ENCODE measurements around the gene APOA5. TPM values are rescaled to one million over a fixed set of nuclear protein-coding genes. Genes with fewer than 3 reads are reported as not detected.

APOA5 gene
- total RNA-seq, 4 donors from 2014 or later: 1.0 to 2.9 TPM; not detected in 2

DNA sequence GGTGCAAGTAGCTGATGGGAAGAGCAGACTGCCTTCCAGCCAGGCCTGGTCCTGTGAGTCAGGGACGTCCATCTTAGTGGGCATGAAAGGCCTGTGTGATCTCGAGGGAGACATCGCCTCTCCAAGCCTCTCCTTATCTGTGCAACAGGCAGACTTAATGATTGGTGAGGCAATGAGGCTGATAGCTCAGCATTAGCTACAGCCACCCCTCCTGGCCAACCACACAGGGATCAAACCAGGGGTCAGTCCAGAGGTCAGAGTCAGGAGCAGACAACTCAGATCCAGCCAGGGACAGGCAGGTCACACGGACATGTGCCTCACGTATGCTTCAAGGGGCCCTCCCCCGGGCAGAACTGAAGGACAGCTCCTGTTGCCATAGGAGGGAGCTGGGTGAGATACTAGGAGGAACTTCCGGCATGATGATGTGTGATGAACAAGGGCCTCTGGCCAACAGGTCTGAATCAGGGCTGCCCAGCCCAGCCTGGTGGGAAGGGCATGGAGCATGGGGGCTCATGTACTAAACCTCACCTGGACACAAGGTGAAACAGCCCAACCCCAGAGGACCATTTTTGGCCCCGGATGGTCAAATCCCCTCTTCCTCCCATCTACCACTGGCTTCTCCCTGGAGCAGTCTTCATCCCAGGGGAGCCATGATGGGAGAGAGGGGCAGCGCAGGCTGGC lies 35.2 kb upstream of the APOA5 start:
- ATAC-seq (no peak), DNase-seq (no peak)
- H3K9me3 ChIP-seq: no peaks in the 10 kb centered on the region
- in situ Hi-C loops (cut with MboI; ENCODE audit: low sequenced_read_pairs in 4 of 4): no loop called here
- H3K4me1 ChIP-seq: no peaks in the 10 kb centered on the region
- H3K27me3 ChIP-seq: no peaks in the 10 kb centered on the region
- intact Hi-C loops (cut with DNase I; ENCODE audit: low total_unique reads): no loop called here
- H3K4me3 ChIP-seq: no peak overlapping the region
- TF ChIP-seq POLR2A (IDR thresholded peaks at IDR 0.05): no peak
- TF ChIP-seq, protein P1, sequence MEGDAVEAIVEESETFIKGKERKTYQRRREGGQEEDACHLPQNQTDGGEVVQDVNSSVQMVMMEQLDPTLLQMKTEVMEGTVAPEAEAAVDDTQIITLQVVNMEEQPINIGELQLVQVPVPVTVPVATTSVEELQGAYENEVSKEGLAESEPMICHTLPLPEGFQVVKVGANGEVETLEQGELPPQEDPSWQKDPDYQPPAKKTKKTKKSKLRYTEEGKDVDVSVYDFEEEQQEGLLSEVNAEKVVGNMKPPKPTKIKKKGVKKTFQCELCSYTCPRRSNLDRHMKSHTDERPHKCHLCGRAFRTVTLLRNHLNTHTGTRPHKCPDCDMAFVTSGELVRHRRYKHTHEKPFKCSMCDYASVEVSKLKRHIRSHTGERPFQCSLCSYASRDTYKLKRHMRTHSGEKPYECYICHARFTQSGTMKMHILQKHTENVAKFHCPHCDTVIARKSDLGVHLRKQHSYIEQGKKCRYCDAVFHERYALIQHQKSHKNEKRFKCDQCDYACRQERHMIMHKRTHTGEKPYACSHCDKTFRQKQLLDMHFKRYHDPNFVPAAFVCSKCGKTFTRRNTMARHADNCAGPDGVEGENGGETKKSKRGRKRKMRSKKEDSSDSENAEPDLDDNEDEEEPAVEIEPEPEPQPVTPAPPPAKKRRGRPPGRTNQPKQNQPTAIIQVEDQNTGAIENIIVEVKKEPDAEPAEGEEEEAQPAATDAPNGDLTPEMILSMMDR (IDR thresholded peaks at IDR 0.05 in 4 of 5, conservative IDR thresholded peaks at IDR 0.05 in 1 of 5): no peak
- H3K36me3 ChIP-seq: no peaks in the 10 kb centered on the region
- no peak overlapping the region for H3K27ac ChIP-seq

DNA sequence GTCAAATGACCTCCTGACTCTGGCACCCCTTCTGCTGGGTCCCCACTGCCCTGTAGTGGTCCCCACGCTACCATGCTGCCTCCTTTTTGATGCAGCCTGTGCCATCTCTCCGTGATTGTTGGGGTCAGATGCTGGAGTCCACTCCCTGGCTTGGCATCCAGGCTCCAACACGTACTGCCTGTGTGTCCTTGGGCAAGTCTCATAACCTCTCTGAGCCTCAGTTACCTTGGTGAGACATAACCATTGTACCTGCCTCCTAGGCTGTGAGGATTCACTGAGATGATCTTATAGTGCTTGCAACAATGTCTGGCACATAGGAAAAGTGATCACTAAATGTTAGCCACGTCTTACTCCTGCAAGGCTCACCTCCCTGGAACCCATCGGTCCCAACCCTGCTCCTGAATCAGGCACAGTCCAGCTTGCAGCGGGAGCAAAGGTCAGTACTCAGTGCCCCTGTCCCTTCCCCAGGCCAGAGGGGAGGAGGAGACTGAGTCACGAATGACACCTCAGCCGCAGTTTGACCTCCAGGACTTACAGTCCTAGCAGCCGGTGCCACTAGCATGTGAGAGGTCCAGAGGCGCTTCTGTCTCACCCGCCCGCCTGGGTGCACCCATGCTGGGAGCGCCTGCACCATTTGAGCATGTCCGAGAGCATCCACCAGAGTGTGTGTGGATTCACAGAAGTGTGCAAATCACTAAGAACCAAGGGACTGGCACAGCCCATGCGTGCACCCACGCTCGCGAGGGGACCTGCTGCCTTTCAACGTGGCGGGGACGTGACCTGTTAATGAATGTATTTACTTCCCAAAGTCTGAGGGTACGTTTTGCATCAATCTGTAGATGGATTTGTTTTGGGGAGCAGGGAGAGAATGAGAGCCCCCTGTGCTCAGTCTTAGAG lies 34.4 kb upstream of the APOA5 start:
- ATAC-seq: no peak
- H3K27ac ChIP-seq: no peak overlapping the region
- no peaks in the 10 kb centered on the region for H3K4me1 ChIP-seq
- no peak overlapping the region for H3K4me3 ChIP-seq
- H3K9me3 ChIP-seq: no peaks in the 10 kb centered on the region
- no peak for DNase-seq
- TF ChIP-seq, protein P1 (IDR thresholded peaks at IDR 0.05 in 4 of 5, conservative IDR thresholded peaks at IDR 0.05 in 1 of 5): no peak
- TF ChIP-seq POLR2A (IDR thresholded peaks at IDR 0.05): no peak
- H3K36me3 ChIP-seq: no peaks in the 10 kb centered on the region
- no peaks in the 10 kb centered on the region for H3K27me3 ChIP-seq
- intact Hi-C loops (cut with DNase I; ENCODE audit: low total_unique reads): no loop called here
- in situ Hi-C loops (cut with MboI; ENCODE audit: low sequenced_read_pairs in 4 of 4): no loop called here

DNA sequence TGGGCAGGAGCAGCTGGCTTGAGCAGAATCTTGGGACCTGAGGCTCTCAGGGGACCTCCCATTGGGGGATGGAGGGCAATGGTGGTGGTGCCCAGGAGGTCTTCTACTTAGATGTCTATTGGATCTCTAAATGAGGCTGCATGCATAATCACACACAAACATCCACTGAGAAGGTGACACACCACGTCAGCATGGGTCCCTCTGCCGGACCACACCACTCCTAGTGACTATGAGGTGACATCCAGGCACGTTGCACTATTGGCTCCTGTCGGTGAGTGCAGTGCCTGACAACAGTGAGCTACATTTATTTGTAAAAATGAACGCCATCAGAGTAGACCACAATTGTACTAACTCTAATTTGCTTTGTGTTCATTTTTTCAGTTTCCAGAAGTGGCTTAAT lies 33.8 kb upstream of the APOA5 start:
- H3K27ac ChIP-seq: no peak overlapping the region
- TF ChIP-seq POLR2A (IDR thresholded peaks at IDR 0.05): no peak
- TF ChIP-seq, protein P1 (IDR thresholded peaks at IDR 0.05 in 4 of 5, conservative IDR thresholded peaks at IDR 0.05 in 1 of 5): no peak
- H3K4me1 ChIP-seq: no peaks in the 10 kb centered on the region
- H3K9me3 ChIP-seq: no peaks in the 10 kb centered on the region
- no peak for DNase-seq
- no peaks in the 10 kb centered on the region for H3K36me3 ChIP-seq
- intact Hi-C loops (cut with DNase I; ENCODE audit: low total_unique reads): no loop called here
- in situ Hi-C loops (cut with MboI; ENCODE audit: low sequenced_read_pairs in 4 of 4): no loop called here
- H3K4me3 ChIP-seq: no peak overlapping the region
- H3K27me3 ChIP-seq: no peaks in the 10 kb centered on the region
- ATAC-seq: no peak

DNA sequence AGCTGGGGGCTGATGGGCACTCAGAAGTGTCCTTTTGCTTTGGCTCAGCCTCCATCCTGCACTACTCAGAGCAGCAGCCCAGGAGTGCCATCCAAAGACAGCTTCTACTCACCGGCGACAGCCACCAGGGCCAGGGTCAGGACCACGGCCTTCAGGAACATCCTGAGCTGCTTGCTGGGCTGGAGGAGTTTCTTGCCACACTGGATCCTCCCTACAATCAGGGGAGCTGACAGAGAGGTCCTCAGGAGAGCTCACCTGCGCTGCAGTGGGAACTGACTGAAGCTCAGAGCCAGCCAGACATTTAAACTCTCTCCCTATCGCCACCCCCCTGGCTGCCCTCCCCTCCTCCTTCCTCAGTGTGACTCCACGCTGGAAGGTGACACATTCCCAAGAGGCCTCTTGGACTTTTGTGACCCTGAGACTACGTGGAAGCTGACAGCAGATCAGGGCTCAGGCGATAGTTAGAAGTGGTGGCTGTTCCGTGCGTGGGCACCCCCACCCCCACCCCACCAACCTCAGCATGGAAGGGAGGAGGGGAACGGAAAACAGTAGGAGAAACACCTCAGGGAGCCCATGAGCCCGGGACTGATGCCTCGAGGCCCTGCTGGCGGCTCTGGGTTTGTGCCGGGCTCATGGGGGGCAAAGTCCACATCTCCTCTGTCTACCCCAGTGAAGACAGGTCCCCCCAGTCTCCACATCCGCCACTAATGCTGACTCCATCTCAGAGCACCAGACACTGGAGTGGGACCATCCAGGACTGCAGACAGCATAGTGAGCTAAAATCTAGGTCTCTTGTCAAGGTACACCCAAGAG lies 31.6 kb upstream of the APOA5 start, which contains the start of gene APOA4:
Gene APOA4 (minus strand): TSS at position 274 of the 813 bp plus-strand sequence. CDS start 113 bp downstream, at position 161.
- in situ Hi-C loops (cut with MboI; ENCODE audit: low sequenced_read_pairs in 4 of 4) (no loop called here), intact Hi-C loops (cut with DNase I; ENCODE audit: low total_unique reads) (no loop called here)
- TF ChIP-seq, protein P1 (IDR thresholded peaks at IDR 0.05 in 4 of 5, conservative IDR thresholded peaks at IDR 0.05 in 1 of 5): no peak
- TF ChIP-seq POLR2A (IDR thresholded peaks at IDR 0.05): no peak
- H3K4me1 ChIP-seq: no peaks in the 10 kb centered on the region
- peak within 1 kb of the TSS in 1 of 4 donors; percentile 60 for H3K27ac ChIP-seq
- H3K27me3 ChIP-seq: no peaks in the 10 kb centered on the region
- no peaks in the 10 kb centered on the region for H3K9me3 ChIP-seq
- H3K4me3 ChIP-seq: no peak within 1 kb of the TSS
- DNase-seq (no peak), ATAC-seq (no peak)
- no peaks in the 10 kb centered on the region for H3K36me3 ChIP-seq
